Measurements from ENCODE around the gene PYY.

- no peak for TF ChIP-seq SUZ12 (IDR thresholded peaks at IDR 0.05; ENCODE audit: extremely low read depth, insufficient read depth, insufficient read length)
- TF ChIP-seq YY1 (IDR thresholded peaks at IDR 0.05; ENCODE audit: insufficient read depth, insufficient read length) = no peak
- TF ChIP-seq ZNF274 (IDR thresholded peaks at IDR 0.05; ENCODE audit: low read depth, low read length) = no peak
These were observed 14.9 kb downstream of the PYY start for GRCh38 chr17:43938838-43939182.
